ENCODE results near the gene YIF1B.
"Not testable (repeated sequence)": the region's sequence is repeated elsewhere in the genome, so short reads cannot be mapped to it uniquely, and the experiment has no call there.

The YIF1B gene

DNA sequence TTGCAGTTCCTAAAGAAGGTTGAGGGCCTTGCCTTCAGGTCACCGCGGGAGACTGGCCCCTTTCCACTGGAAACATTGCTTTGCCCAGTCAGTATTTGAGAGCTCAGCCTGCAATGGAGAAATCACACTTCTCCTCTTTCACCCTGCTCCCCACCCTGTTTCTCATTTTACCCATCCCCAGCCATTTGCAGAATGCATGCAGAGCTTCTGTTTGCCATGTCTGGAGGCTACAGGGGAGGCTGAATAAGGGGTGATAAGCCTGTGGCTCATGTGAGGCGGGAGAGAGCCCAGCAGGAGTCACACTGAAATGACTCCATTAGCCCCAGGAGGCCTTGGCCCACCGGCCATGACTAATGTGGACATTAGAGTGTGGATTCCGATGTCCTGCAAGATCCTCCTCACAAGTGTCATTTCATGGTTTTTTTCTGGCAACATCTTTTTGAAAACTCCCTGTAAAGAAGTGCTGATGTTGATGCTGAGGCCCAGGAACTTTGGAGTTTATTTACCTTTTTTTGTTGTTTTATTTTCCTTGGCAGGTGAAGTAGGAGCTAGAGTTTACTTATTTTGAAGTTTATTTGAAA lies 45.1 kb downstream of the YIF1B start:
- no peak for DNase-seq

DNA sequence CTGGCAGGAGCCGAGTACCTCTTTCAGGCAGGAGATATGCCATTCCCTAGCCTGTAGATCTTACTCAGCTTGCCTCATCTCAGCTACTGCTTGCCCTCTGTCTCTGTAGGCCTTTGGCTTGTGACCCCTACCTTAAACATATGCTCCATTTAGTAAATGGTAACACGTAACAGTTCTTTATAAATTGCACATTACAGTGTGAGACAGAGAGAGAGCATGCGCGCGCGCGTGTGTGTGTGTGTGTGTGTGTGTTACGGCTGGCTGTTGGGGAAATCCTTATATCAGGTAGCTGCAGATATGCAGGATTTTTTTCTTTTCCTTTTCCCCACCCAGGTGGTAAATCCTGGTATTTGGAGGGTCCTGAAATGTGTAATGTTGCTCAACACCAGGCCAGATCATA lies 47.2 kb downstream of the YIF1B start:
- DNase-seq, result no peak

DNA sequence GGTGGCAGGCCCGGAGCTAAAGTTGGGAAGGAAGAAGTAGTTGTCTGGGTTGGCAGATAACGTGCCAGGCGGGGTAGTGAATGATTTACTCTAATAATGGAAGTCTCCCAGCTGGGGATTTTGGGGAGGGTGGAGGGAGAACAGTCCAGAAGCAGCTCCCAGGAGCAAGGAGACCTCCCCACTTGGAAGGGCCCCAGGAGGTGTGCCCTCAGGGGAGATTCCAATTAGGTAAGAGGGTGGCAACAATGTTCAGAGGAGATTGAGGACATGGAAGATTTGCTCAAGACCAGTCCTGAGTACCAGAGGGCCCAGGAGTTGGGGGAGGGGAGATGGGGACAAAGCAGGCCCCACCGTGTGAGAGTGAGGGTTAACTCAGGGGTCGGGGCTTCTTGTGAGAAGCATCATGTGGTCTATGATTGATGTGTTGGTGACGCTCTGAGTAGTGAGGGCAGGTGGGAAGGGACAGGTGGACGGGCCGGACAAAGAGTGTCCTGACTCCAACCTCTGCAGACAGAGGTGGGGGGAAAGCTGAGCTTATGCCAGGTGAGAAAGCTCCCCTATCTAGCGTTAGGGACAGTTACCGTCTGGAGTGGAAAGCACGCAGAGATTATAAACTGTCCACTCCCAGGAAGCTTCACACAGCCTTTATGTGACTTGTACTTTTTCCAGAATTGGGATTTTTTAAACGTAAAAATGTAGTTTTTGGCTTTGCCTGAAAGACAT lies 47.8 kb downstream of the YIF1B start:
- no peak for DNase-seq

DNA sequence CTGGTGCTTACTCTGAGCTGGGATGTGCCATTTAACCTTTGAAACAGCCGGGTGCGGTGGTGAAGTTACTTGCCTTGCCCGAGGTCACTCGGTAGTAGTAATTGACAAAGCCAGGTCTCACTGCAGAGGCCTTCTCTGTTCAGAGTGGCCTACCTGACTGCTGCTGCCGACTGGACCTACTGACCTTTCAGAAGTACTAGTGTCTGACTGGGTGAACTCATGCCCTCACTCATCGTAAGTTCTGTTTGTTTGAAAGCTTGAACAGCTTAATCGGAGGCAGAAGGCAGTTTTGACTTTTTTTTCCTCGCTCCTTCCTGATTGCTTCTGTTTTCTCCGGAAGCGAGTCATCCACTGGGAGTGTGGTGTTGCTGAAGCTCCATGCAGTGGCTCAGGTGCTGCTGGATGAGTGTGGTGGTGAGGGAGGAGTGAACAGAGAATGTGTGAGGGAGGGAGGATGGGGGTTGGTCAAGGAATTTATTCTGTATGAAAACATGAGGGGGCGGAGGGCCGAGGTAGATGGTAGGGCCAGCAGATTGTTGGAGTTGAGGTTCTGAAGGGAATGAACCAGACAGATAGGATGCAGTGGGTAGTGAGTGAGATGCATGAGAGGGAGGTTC lies 48.7 kb downstream of the YIF1B start:
- DNase-seq, result peak; percentile 46

DNA sequence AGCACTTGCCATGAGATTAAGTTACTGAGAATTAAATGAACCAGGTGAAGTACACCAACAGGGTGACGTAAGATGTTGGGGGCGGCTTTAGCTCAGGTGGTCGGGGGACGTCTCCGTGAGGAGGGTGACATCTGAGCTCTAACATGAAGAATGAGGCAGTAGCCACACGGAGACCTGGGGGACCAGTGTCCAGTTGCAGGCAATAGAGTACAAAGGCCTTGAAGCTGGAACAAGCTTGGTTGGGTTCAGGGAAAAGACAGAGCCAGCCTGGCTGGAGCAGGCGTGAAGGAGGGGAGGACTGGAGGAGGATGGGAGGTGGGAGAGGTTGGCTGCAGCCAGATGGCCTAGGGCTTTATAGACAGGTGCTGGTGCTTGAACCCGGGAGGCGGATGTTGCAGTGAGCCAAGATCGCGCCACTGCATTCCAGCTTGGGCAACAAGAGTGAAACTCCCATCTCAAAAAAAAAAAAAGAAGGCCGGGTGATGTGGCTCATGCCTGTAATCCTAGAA lies 49.8 kb downstream of the YIF1B start:
- DNase-seq, result no peak

DNA sequence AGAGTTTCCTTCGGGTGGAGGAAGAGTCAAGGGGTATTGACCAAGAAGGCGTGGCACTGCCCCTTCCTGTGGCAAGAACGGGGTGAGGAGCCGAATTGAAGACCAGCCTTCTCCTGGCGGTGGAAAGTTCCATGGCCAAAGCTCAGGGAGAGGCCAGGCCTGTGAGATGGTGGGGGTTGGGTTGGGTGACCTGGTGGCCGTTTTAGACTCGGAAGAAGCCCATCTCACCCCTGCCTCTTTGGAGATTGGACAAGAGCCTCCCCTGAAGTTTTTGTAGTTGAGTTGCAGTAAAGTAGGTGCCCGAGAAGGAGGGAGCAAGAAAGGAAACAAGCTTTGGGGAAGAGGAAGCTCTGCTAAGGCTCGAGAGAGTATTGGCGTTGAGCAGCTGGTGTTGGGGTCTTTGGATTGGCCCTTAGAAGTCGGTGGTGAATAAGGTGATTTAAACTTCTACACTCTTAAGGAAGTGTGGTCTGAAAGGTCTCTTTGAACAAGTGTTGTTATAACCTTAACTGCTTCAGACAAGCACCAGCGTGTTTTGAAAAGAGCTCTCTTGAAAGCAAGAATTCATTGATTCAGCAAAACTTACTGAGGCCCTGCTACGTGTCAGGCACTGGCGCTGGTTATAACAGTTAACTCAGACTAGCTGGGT lies 50.4 kb downstream of the YIF1B start:
- no peak for DNase-seq

DNA sequence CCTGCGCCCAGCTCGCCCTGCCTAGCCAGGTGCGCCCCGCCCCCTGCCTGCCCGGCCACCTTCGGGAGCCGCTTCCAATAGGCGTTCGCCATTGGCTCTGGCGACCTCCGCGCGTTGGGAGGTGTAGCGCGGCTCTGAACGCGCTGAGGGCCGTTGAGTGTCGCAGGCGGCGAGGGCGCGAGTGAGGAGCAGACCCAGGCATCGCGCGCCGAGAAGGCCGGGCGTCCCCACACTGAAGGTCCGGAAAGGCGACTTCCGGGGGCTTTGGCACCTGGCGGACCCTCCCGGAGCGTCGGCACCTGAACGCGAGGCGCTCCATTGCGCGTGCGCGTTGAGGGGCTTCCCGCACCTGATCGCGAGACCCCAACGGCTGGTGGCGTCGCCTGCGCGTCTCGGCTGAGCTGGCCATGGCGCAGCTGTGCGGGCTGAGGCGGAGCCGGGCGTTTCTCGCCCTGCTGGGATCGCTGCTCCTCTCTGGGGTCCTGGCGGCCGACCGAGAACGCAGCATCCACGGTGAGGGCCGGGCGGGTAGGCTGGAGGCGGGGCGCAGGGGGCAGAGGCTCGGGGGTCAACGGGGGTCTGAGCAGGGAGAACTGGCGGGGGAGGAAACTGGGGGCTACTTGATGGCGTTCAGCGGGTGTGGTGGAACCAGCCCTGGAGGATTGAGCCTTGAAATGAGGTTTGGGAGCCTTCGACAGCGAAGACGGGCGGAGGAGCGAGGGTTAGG lies 51.1 kb downstream of the YIF1B start, which contains the start of gene SPINT2:
SPINT2 (plus strand) TSS at position 88 of the 727 bp plus-strand sequence; CDS start at position 408, 320 bp downstream.
- no peak for DNase-seq

DNA sequence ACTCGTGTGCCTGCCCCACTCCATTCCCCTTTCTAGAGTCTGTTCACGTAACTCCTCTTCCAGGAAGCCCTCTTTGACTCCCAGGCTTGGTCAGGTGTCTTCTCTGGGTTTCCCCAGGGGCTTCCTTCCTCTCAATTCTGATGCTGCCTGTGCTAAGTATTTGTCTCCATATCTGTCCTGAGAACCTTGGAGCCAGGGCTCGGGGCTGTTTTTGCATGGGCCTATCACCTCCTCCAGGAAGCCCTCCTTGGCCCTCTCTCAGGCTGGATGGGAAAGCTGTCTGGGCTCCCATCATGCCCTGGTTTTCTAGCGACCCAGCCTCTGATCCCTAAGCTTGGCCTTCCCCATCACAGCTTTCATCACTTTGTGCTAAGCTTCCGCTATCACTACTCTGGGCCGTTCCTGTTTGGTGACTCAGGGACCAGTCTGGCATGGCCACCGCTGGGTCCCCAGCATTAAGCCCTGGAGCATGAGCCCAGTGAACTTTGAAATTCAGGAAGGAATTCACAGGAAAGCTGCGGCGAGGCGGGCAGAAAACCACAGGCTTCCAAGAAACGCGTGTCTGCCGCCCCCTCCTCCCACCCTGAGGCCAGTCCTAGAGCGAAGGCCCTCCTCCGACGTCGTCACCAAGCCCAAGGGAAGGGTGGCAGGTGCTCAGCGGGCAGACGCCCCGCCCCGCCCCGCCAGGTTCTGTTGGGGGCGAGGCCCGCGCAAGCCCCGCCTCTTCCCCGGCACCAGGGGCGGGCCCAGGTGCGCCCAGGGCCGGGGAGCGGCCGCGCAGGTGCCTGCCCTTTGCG lies 51.9 kb downstream of the YIF1B start:
- DNase-seq, result no peak

DNA sequence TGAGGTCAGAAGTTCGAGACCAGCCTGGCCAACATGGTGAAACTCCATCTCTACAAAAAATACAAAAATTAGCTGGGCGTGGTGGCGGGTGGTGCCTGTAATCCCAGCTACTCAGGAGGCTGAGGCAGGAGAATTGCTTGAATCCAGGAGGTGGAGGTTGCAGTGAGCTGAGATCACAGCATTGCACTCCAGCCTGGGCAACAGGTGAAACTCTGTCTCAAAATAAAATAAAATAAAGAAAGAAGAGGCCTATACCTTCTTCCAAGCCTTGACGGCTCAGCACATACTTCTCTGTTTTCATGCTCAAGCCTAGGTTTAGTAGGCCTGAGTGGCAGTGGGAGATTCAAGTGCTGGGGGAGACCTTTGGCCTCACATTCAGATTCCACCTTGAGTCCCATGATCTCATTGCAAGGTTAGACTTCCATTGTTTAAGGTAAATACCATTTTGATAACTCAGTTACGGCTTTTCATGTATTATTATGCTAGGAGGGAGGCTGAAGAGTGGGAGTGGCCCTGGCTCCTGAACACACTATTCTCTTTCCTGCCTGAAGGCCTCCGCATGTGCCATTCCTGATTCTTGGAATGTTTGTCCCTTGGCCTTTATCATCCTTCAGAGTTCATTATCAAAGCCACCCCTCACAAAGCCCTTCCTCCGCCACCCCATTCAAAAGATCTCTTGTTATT lies 53.0 kb downstream of the YIF1B start:
- no peak for DNase-seq

DNA sequence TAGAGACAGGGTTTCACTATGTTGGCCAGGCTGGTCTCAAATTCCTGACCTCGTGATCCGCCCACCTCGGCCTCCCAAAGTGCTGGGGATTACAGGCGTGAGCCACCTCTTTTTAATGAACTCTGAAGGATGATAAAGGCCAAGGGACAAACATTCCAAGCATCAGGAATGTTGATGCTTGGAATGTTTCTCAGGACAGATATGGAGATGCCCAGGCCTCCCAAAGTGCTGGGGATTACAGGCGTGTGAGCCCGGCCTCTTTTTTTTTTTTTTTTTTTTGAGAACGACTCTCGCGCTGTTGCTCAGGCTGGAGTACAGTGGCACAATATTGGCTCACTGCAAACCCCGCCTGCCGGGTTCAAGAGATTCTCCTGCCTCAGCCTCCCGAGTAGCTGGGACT lies 53.8 kb downstream of the YIF1B start:
- DNase-seq, result not testable (repeated sequence)

DNA sequence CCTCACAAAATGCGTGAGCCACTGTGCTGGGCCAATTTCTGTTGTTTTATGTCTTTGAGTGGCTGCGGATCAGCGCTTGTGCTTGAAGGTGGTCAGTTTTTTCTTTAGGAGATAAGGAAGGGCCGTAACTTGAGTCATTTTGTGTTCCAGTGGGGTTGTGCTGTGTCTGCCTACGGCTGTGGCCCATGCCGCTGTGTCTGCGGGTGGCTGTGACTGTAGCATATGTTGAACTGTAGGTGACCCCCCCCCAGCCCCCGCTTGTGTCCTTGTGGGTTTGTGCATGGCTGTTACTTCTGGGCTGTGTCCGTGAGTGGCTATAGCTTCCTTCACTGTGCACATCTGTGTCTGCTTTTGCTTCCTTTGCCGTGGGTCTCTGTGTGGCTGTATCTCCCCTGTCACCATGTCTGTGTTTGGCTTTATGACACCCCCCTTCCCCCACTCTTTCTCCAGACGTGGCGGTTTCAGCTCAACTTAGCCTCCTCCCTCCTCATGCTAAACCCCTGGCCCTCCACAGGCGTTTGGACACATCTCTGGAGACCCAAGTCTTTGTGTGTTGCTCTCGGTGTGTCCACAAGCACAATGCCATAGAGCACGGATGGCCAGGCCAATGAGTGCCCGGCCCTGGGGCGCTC lies 60.2 kb downstream of the YIF1B start:
- no peak for DNase-seq

DNA sequence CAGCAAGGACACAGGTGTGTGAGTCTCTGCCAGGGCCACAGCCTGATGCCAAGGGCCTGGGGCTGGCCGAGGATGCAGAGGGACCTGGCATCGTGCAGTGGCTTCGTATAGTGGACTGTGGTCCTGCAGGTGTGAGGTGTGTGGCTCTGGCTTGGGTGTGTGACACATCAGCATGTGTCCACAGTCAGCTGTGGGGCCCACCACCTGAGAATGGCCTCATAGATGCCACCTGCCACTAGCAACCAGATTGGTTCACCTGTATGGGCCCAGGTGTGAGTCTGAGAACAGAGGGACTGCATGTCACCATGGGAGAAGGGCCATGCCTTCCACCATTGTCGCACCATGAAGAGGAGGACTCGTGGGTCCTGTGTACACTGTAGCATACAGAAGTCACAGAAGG lies 62.0 kb downstream of the YIF1B start:
- no peak for DNase-seq

All from amniotic stem cell (primary cell).